ENCODE measurements around the gene FRRS1.

FRRS1 gene

GRCh38 chr1:99754055-99754626 is 12.3 kb downstream of the FRRS1 start:
- Histone ChIP-seq H2AFZ (ENCODE audit: low read depth, low read length, severe bottlenecking) (no peak overlapping the region), H4K20me1 (ENCODE audit: low read depth, low read length) (peaks cover 5% of the 10 kb centered on the region), H3K4me2 (ENCODE audit: low read depth, low read length, poor library complexity, severe bottlenecking) (no peak overlapping the region), H3K27ac (ENCODE audit: low read depth, low read length) (no peak overlapping the region), H3K27me3 (ENCODE audit: low read length) (no peaks in the 10 kb centered on the region), H3K4me3 (ENCODE audit: insufficient read depth, low read length, poor library complexity, severe bottlenecking) (no peak overlapping the region), H3K9me3 (ENCODE audit: insufficient read depth, low read length) (0 out of 2 replicates have a peak, but pooled peaks cover under 1% of the 10 kb centered on the region), H3K36me3 (ENCODE audit: low read length) (no peaks in the 10 kb centered on the region; the same call in none of the 2 replicates), H3K79me2 (ENCODE audit: insufficient read depth, low read length) (peaks cover 3% of the 10 kb centered on the region; the same call in 1 of the 2 replicates), H3F3A (ENCODE audit: insufficient read depth) (peaks cover 8% of the 10 kb centered on the region; the same call in 1 of the 2 replicates), H3K9ac (ENCODE audit: low read length) (no peak overlapping the region), H3K9me2 (replicated peaks; ENCODE audit: insufficient read depth, low read length) (no peaks in the 10 kb centered on the region)
- TF ChIP-seq EZH2phosphoT487 (conservative IDR thresholded peaks at IDR 0.05; ENCODE audit: low read length) (no peak), CTCF (IDR thresholded peaks at IDR 0.05; ENCODE audit: insufficient read depth, low read length, poor library complexity, severe bottlenecking) (no peak)

GRCh38 chr1:99751877-99752504 is 14.4 kb downstream of the FRRS1 start:
- Histone ChIP-seq H3K9me2 (replicated peaks; ENCODE audit: insufficient read depth, low read length) (no peaks in the 10 kb centered on the region), H3K4me2 (ENCODE audit: low read depth, low read length, poor library complexity, severe bottlenecking) (no peak overlapping the region), H3K4me3 (ENCODE audit: insufficient read depth, low read length, poor library complexity, severe bottlenecking) (no peak overlapping the region), H2AFZ (ENCODE audit: low read depth, low read length, severe bottlenecking) (no peak overlapping the region), H3K27ac (ENCODE audit: low read depth, low read length) (no peak overlapping the region), H3K9ac (ENCODE audit: low read length) (no peak overlapping the region), H3K79me2 (ENCODE audit: insufficient read depth, low read length) (no peaks in the 10 kb centered on the region), H3K27me3 (ENCODE audit: low read length) (no peaks in the 10 kb centered on the region), H3K36me3 (ENCODE audit: low read length) (no peaks in the 10 kb centered on the region; the same call in 1 of the 2 replicates), H3K9me3 (ENCODE audit: insufficient read depth, low read length) (no peaks in the 10 kb centered on the region), H3F3A (ENCODE audit: insufficient read depth) (no peaks in the 10 kb centered on the region; the same call in 1 of the 2 replicates), H4K20me1 (ENCODE audit: low read depth, low read length) (no peaks in the 10 kb centered on the region; the same call in none of the 2 replicates)
- no peak for TF ChIP-seq CTCF (IDR thresholded peaks at IDR 0.05; ENCODE audit: insufficient read depth, low read length, poor library complexity, severe bottlenecking)
- no peak for TF ChIP-seq EZH2phosphoT487 (conservative IDR thresholded peaks at IDR 0.05; ENCODE audit: low read length)

- H3K79me2 ChIP-seq (ENCODE audit: insufficient read depth, low read length): no peaks in the 10 kb centered on the region
- H3K4me2 ChIP-seq (ENCODE audit: low read depth, low read length, poor library complexity, severe bottlenecking): no peak overlapping the region
- no peak overlapping the region for H3K9ac ChIP-seq (ENCODE audit: low read length)
- no peak overlapping the region for H3K27ac ChIP-seq (ENCODE audit: low read depth, low read length)
- no peaks in the 10 kb centered on the region for H3K9me3 ChIP-seq (ENCODE audit: insufficient read depth, low read length)
- H3F3A ChIP-seq (ENCODE audit: insufficient read depth): no peaks in the 10 kb centered on the region
- no peak overlapping the region for H2AFZ ChIP-seq (ENCODE audit: low read depth, low read length, severe bottlenecking)
- H3K27me3 ChIP-seq (ENCODE audit: low read length): no peaks in the 10 kb centered on the region
- no peaks in the 10 kb centered on the region for H3K9me2 ChIP-seq (replicated peaks; ENCODE audit: insufficient read depth, low read length)
- no peaks in the 10 kb centered on the region for H3K36me3 ChIP-seq (ENCODE audit: low read length)
- H3K4me3 ChIP-seq (ENCODE audit: insufficient read depth, low read length, poor library complexity, severe bottlenecking): no peak overlapping the region
- H4K20me1 ChIP-seq (ENCODE audit: low read depth, low read length): no peaks in the 10 kb centered on the region; the same call in 1 of the 2 replicates
- TF ChIP-seq CTCF (IDR thresholded peaks at IDR 0.05; ENCODE audit: insufficient read depth, low read length, poor library complexity, severe bottlenecking) (no peak), EZH2phosphoT487 (conservative IDR thresholded peaks at IDR 0.05; ENCODE audit: low read length) (no peak)
Measured at GRCh38 chr1:99749504-99750347, 16.7 kb downstream of the FRRS1 start.
